ENCODE results near the gene MARK3. TPM values are rescaled to one million over a fixed set of nuclear protein-coding genes. Genes with fewer than 3 reads are reported as not detected.

The MARK3 gene
- polyA plus RNA-seq, 3 donors = 101 to 113 (median 104) TPM

DNA sequence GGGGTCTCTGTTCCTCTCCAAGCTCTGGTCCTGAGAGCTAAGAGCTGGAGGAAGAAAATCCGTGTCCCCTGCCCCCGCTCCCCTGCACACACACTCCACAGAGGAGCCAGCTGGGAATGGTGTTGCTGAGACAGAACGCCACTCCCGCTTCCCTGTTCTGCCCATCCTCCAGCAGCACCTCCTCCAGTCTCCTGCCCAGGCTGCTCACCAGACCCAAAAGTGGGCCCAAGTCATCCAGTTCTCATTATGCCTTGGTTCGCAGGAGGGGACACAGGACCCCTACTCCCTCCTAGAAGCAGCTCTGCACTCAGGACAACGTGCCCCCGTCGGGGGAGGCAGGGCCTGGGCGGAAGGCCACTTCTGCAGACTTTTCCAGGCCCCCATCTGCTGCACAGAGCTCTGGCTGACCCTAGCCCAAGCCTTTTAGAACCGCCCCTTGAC lies 143.0 kb downstream of the MARK3 start:
- DNase-seq (ENCODE audit: extremely low read depth in 1 of 11, low read depth in 9 of 11, low spot score in 4 of 11) = no peak

DNA sequence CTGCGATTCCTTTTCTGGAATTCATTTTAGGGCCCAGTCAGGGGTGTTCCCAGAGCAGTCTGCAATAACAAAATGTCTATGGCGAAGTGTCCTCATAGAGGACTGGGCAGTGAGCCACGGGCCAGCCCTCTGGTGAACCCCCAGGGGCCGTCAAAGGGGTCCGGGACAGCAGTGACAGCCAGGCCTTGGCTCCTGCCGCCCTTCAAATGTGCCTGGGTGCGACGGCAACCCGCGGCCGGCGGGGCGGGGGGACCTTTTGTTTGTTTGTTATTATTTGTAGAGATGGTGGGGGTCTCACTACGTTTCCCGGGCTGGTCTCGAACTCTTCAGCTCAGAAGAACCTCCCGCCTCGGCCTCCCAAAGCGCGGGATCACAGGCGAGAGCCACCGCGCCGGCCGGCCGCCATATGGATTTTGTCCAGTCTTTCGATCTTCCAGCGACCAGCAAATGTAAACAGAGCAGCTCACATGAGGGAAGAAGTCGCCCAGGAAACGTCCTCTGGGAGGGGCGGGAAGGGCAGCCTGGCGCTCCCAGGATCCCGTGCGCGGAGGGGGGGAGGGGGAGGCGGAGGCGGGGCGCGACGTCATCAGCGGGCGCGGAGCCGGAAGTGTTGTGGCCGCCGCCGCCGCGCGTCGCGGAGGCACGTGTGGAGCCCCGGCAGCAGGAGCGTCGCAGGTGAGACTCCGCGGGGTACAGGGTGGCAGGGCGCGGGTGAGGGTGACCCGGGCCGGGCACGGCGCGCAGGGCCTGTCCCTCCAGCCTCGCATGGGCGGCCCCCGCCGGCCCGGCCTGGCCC lies 143.6 kb downstream of the MARK3 start, which contains the start of gene TRMT61A:
Gene TRMT61A (plus strand): TSS at position 610 of the 796 bp plus-strand sequence. CDS start 783 bp downstream, outside the sequence.
- DNase-seq (ENCODE audit: extremely low read depth in 1 of 11, low read depth in 9 of 11, low spot score in 4 of 11) = peak in 10 of 11 donors; percentile 68 to 87 (median 82)

GRCh38 chr14:103529383-103530365 lies 144.5 kb downstream of the MARK3 start:
- DNase-seq (ENCODE audit: extremely low read depth in 1 of 11, low read depth in 9 of 11, low spot score in 4 of 11) = no peak

DNA sequence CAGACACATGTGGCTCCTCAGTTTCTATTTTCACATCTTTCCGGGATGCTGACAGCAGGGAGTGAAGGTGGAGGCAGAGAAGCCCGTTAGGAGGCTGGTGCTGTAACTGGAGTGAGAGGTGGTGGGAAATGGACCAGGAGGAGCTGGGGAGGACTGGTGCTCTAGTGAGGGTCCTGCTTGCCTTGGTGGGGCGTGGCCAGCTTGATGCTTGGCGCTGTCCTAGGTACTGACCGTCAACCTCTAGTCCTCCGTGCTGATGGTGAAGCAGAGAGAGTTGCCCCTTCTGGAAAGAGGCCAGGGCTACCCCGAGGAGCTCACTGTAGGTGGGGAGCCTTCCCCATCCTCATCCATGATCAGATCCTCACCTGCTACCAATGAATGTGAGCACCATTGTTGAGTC lies 145.2 kb downstream of the MARK3 start:
- no peak for DNase-seq (ENCODE audit: extremely low read depth in 1 of 11, low read depth in 9 of 11, low spot score in 4 of 11)

DNA sequence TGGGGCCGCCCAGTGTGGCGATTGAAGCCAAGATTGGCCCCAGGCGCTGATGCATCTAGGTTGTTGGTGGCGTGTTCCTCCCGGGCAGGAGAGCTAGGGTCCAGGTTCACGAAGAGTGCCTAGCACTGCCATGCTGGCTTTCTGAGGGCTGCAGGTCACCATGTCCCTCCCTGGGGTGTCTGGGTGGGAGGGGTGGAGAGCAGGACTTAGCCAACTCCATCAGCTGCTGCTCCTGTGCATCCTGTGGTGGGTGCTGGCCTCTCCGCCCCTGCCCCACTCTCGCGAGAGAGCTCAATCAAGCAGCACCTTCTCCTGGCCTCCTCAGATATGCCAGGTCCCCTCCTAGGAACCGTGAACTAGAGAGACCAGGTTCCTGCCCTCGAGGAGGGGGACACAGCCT lies 145.6 kb downstream of the MARK3 start:
- DNase-seq (ENCODE audit: extremely low read depth in 1 of 11, low read depth in 9 of 11, low spot score in 4 of 11) = no peak

- no peak for DNase-seq (ENCODE audit: extremely low read depth in 1 of 11, low read depth in 9 of 11, low spot score in 4 of 11)
Measured at GRCh38 chr14:103531421-103532215, 146.4 kb downstream of the MARK3 start.

DNA sequence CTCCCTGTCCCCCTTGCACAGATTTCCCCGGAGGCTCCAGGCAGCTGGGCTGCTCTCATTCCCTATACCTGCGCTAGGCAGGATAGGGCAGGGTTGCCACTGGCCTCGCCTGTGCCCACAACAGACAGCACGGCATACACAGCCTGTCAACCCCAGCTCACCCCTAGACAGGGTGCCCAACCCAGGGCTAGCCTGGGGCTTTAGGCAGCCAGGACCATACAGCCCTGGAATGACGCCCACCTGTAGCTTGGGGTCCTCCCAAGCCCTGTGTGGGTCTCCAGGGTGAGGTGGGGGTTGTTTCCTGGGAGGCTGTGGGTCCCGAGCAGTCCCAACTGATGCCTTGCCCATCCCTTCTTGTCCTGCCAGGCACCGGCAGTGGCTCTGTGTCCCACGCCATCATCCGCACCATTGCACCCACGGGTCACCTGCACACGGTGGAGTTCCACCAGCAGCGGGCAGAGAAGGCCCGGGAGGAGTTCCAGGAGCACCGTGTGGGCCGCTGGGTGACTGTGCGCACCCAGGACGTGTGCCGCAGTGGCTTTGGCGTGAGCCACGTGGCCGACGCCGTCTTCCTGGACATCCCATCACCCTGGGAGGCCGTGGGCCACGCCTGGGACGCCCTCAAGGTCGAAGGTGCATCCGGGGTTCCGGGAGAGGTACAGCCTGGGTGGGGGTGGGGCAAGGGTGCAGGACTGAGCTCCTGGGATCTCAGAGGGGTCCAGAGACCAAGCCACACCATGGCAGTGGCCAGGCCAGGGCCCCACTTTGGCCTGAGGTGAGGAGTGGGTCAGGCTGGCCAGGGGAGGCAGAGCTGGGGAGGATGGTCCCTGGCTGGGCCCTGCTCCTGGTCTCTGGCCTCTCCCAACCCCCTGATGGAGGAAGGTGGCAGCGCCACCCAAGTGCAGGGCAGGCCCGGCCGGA lies 147.3 kb downstream of the MARK3 start:
- DNase-seq (ENCODE audit: extremely low read depth in 1 of 11, low read depth in 9 of 11, low spot score in 4 of 11) = no peak

DNA sequence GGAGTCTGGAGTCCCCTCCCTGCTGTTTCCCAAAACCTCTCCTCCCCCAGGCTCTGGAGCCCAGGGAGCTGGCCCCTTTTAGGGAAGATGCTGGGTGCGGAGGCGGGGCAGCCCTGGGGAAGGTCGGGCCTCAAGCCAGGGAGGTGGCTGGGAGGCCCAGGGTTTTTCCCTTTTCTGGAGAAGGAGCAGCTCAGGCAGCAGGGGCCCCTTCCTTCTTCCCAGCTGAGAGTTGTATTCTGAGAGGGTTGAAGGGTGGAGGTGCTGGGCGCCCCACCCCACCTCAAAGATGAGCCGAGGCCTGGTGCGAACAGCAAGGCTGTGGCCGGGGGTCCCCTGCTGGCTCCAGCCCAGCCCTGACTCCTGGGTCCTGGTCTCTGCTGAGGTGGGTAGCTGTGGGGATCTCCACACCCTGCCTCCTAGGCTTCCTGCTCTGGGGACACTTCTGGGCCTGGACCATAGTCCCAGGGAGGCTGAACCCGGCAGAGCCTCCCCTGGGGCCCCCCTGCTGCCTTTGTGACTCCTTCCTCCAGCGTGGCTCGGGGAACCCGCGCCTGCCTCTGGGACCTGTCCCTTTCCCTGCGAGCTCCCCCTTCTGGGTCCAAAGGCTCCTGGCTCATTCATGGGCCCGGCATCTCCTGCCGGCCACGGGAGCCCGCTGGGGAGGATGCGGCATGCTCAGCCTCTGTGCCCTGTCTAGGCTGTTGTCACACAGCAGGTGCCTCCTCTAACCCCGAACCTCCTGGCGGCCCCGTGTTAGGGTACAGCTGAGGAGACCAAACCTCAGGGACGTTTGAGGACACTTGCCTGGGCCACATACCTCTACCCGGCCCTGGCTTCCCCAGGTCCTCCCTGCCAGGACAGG lies 148.2 kb downstream of the MARK3 start:
- no peak for DNase-seq (ENCODE audit: extremely low read depth in 1 of 11, low read depth in 9 of 11, low spot score in 4 of 11)

GRCh38 chr14:103533999-103534575 lies 148.9 kb downstream of the MARK3 start:
- no peak for DNase-seq (ENCODE audit: extremely low read depth in 1 of 11, low read depth in 9 of 11, low spot score in 4 of 11)

DNA sequence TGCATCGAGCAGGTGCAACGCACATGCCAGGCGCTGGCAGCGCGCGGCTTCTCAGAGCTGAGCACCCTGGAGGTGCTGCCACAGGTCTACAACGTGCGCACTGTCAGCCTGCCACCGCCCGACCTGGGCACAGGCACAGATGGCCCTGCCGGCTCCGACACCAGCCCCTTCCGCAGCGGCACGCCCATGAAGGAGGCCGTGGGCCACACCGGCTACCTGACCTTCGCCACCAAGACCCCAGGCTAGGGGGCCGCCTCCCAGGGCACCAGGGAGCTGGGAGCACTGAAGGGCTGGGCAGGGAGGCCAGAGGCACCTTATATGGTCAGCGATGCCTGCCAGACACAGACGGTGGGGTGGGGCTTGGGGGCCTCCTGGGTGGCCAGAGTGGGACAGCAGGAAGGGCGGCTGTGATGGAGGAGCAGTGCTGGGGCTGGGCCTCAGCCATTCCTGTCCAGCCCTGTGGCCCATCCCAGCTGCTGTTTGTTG lies 149.4 kb downstream of the MARK3 start:
- DNase-seq (ENCODE audit: extremely low read depth in 1 of 11, low read depth in 9 of 11, low spot score in 4 of 11) = no peak

- DNase-seq (ENCODE audit: extremely low read depth in 1 of 11, low read depth in 9 of 11, low spot score in 4 of 11) = no peak
Measured at GRCh38 chr14:103535081-103535890, 150.1 kb downstream of the MARK3 start.

- no peak for DNase-seq (ENCODE audit: extremely low read depth in 1 of 11, low read depth in 9 of 11, low spot score in 4 of 11)
Measured at GRCh38 chr14:103535891-103536565, 150.8 kb downstream of the MARK3 start.

DNA sequence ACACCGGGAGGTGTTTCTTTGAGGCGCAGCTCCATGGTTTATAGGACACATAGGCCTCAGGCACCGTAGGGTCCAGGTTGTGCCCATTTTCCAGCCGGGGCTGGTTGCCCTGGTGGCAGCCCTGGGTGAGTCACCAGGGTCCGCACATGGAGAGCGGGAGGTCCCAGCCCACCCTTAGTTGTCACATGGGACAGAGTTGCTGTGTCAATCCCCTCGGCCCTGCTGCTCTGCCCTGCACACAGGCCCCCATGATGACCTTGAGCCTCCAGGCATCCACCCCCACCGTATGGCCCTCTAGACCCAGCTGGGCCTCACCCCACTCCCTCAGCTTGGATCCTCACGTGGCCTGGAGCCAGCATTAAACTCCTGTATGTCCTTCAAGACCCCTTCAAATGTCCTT lies 151.5 kb downstream of the MARK3 start:
- no peak for DNase-seq (ENCODE audit: extremely low read depth in 1 of 11, low read depth in 9 of 11, low spot score in 4 of 11)

- DNase-seq (ENCODE audit: extremely low read depth in 1 of 11, low read depth in 9 of 11, low spot score in 4 of 11) = no peak
Measured at GRCh38 chr14:103537175-103537990, 152.2 kb downstream of the MARK3 start.

All from renal cortex interstitium (tissue), 11 donors.